ENCODE measurements around the gene AXDND1.
"Not testable (repeated sequence)": the region's sequence is repeated elsewhere in the genome, so short reads cannot be mapped to it uniquely, and the experiment has no call there.

The AXDND1 gene, protein sequence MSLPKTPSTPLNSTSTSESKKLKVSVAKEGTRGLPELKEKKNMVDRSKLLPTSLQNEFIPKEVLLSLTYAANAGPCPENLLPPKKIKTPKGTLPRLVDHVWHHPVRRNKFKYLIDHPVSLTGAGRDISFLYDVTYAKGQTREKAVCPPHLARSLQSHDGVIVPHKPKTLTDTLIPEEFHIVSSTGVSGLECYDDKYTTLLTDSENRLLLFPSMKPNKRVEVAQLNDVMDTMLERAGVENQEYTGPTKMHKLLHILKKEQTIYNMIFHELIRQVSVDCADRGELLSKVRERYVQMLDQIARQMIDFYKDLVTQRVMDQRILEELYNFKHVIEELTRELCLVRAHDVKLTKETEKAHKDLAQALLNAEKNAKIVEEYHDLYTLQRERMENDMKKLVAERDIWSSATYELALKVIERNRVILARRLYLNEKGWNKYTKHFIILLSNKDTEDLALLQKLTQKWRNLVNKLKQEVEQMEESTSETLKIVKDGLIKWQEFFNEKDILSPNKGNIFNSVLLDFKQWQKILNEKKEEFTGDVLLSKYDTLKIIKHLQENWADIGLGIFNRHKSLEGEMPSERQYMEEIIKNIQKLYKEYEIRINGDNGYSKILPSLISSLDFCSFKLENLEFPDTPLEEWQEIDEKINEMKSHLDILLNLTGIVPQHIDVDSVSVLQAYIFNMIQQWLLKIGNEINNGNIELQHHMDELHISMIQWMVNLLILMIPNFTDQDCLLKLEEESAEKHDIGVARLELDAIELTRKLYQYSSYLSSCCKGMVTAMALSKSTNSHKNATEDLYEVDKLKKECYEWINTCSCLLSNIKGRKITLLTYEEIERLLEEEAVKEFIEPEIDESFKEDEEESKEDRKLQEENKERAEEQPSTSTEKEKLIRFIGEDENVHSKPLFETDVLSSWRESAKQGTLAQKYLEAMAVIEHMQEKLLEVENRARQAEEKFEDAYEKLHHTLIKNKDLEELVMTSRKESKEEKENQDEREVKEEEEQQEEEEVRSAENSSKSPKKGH

DNA sequence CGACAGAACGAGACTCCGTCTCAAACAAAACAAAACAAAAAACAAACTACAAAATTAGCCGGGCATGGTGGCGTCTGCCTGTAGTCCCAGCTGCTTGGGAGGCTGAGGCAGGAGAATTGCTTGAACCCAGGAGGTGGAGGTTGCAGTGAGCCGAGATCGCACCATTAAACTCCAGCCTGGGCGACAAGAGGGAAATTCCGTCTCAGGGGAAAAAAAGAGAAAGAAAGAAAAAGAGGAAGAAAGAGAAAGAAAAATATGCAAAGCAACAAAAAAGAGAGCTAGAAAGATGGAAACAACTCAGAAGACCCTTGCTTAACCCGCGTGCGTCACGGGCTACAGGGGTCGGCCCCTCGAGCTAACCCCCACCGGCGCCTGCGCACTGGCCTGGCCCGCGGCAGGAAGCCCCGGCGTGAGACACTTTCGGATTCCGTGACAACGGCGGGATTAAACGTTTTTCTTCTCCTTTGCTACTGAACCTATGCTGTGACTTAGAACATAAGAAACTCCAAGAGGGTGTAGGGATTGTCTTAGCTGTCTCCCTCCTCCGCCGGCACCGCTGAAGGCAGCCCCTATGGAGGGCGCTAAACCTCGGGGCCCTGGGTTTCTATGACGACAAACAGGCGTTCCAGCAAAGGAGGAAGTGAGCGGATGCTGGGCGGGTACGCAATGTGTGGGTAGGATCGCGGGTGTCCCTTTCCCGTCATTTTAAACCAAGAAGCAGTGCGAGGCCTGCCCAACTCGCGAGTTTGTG, at the start of gene AXDND1:
TSS of gene AXDND1 (plus strand) at position 630 of the 751 bp plus-strand sequence. CDS start 539 bp downstream, outside the sequence.
- no peak for DNase-seq

DNA sequence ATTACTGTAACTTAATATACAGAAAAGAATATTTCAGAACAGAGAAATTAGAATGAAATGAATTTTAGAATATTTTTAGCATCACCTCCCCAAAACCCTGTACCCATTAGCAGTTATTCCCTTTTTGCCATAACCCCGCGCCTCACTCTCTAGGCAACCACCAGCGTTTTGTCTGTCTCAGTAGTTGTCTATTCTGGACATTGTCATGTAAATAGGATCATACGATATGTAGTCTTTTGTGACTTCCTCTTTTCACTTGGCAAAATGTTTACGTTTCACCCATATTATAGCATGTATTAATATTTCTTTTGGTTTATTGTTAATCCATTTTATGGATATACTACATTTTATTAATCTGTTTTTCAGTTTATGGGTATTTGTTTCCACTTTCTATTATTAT, 47.3 kb upstream of the AXDND1 start:
- DNase-seq = no peak

DNA sequence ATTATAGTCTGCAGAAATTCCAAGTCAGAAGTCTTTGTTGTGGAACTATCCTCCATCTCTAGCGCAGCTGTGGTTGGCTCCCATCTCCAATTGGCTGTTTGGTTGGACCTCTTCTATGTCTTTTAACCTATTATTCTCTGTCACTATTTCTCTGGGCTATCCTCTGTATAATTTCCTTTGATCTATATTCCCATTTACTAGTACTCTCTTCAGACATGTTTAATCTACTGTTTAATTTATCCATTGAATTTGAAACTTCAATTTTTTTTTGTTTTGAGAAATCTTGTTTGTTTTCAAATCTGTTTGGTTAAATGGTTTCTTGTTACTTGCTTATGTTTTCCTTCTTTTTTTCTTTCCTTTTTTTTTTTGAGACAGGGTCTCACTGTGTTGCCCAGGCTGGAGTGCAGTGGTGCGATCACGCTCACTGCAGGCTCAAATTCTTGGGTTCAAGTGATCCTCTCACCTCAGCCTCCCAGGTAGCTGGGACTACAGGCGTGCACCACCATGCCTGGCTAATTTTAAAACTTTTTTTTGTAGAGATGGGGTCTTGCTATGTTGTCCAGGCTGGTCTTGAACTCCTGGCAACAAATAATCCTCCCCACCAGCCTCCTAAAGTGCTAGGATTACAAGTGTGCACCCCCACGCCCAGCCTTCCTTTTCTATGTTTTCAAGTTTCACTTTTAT, 44.1 kb upstream of the AXDND1 start:
- no peak for DNase-seq

DNA sequence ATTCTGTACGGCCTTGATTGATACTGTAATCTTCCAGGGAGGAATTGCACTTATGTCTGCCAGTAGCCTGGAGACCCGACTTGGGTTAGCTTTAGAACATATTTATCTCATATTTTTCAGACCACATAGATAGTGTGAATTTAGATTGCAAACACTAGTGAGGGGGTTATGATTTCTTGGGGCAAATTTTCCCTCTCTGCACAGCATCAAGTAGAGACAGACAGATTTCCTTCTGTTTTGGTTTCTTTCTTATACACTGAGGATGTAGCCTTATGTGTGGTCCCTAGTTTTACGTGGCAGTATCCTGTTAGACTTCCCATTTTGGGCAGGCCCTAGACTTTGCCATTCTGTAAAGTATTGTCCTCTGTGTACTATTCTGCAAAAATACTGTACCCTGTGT, 43.2 kb upstream of the AXDND1 start:
- DNase-seq = no peak

DNA sequence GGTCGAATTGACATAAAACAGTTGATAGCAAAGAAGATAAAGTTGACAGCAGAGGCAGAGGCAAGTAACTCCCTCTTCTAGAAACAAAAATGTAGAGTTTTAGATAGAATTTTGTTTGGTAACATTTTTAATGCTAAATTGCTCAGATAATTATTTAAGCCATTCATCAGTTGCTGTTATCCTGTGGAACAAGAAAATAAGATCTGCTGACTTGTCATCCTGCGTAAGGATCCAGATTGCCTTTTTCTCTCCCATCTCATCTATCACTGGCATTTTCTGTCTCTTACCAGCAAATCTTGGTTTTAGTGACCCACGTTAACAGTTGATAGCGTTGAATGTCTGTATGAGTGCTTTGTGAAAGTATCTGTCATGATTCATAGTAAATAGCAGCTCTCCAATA, 42.3 kb upstream of the AXDND1 start:
- DNase-seq = no peak

DNA sequence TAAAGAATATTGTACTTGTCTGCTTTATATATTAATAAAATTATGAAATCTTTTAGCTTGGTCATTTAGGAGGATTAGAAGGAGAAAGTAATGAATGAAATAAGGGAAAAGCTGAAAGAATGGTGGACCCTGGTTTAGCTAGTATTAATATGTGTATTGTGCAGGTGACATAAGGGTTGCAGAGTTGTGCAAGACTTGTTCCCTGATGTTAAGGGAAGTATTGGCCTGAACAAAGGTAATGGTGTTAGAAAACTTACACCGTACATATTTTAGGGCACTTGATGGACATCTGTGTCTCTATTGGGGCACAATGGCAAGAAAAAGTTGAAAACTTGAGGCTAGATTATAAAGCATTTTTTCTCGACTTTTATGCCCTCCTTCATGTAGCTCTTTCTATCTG, 39.9 kb upstream of the AXDND1 start:
- DNase-seq = no peak

DNA sequence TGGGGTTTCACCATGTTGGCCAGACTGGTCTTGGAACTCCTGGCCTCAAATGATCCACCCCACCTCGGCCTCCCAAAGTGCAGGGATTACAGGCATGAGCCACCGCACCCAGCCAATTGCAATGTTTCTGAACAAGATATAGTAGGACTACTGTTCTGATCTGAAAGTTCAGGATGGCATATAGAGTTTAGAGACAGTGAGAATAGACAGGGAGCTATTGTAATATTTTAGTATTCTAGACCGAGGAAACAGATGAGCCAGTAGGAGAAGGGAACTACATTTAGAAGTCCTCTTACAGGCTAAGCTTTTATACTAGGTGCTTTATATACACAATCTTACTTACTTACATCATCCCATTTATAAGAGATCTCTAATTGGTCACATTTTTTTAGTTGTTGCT, 39.0 kb upstream of the AXDND1 start:
- no peak for DNase-seq

DNA sequence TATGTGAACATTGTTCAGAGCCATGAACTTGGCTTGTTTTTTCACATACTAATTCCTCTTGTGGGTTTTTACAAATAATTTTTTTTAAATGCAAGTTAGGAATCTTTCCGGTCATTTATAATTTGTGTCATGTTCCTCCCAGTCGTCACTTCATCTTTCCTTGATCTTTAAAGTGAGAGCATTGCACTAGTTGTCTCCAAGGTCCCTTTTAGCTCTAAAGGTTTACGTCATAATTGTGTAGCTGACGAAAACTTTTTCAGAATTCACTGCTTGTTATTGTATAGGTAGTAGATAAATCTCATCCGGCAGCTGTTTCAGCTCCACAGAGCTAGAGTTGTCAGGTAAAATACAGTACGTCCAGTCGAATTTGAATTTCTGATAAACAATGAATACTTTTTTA, 38.6 kb upstream of the AXDND1 start:
- DNase-seq = no peak

DNA sequence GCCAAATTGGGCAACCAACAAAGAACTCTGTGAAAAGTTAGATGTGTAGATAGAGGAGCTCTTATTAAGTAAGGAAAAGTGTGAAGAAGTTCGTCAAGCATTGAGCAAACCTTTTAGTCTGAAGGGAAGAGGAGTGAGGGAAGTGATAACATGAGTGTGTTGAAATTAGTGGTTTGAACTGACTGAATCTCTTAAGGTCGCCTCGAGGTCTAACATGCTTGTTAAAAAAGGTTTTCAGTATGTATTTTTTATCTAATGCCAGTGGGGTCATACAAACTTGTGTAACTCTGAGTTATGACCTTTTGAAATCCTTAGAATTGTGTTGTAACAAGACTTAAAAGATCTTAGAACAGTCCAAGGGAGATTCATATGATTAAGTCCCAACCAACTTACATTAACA, 38.1 kb upstream of the AXDND1 start:
- DNase-seq = no peak

DNA sequence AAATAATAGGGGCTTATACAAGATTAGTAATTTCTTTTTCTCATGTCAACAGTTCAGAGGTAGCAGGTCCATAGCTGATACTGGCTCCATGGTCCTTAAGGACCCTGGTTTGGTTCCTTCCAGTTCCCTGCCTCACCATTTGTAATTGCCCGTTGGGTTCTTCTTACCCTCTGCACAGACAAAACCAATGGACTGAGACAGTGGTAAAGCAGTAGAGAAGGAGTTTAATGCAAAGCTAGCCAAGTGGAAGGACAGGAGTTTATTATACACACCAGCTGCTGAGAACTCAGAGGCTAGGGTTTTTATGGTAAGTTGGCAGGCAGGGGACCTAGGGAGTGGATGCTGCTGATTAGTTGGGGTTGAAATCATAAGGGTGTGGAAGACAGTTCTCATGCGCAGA, 35.9 kb upstream of the AXDND1 start:
- DNase-seq = no peak

DNA sequence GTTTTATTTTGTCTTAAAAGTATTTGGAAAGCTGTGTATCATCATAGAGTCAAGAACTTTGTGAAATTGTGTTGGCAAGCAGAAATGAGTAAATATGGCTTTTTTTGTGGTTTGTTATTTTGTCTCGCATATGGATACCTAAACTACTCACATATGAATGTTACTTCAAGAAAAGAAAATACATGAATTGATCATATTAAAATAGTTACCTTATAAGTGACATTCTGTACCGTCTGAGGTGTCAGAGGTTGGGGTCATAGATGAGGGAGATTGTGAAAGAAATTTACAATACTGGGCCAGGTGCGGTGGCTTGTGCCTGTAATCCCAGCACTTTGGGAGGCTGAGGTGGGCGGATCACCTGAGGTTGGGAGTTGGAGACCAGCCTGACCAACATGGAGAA, 31.3 kb upstream of the AXDND1 start:
- no peak for DNase-seq

DNA sequence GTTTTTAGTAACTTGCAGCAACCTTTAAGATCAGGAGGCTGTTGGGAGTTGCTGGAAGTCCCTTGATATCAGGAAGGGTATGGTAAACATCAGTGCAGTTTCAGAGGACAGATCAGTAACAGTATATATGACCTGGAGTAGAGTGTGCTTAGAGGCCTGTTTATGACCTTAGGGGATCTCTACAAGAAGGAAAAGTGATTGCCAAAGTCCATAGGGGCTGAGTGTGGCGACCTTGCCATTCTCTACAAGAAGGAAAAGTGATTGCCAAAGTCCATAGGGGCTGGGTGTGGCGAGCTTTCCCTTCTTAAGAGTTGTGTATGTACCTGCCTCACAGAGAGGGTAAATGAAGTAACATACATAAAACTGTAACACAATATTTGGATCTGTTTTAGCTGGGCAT, 28.5 kb upstream of the AXDND1 start:
- DNase-seq = no peak

DNA sequence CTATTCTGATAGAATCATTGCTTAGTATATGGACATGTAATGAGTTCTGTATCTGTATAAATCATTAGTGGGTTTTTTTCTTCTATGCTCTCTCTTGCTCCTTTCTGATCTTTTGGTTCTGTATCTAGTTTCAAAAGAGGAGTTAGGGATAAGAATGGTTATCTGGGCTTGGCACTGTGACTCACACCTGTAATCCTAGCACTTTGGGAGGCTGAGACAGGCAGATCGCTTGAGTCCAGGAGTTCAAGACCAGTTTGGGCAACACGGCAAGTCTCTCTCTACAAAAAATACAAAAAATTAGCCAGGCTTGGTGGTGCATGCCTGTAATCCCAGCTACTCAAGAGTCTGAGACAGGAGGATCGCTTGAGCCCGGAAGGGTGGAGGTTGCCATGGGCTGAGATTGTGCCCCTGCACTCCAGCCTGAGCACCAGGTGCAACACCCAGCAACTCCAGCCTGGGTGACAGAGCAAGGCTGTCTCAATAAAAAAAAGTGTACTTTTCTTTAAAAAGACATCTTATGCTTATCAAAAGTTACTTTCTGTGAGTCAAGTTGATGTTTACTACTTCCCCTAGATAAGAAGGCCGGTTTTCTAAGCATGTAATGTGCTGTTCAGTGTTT, 27.7 kb upstream of the AXDND1 start:
- DNase-seq = no peak

DNA sequence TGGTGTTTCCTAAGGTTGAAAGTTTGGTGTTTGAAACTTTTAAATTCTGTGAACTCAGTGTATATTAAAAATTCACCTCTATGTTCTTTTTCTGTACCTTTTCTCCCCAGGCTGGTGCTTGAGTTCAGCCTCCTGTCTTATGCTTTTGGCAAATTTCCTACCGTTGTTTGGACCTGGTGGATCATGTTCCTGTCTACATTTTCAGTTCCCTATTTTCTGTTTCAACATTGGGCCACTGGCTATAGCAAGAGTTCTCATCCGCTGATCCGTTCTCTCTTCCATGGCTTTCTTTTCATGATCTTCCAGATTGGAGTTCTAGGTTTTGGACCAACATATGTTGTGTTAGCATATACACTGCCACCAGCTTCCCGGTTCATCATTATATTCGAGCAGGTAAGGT, 24.9 kb upstream of the AXDND1 start:
- no peak for DNase-seq

DNA sequence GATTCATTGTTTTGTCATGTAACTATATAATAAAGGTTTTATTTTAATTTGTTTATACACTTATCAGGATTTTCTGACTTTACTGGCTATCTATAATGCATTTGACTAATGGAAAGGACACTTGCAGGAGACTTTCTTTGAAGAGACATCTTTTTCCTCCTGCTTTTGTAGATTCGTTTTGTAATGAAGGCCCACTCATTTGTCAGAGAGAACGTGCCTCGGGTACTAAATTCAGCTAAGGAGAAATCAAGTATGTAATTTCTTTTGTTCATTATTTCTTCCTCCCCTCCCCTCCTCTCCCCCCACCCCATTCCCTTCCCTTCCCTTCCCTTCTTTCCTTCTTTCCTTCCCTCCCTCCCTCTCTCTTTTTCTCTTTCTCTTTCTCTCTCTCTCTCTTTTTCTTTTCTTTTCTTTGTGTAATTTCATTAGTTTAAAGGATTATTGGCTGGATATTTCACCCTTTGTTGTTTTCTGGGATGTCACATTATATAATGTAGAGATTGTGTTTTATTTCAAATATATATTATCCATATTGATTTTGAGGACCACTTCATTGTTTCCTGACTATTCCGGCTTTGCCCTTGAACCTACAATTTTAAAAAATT, 23.7 kb upstream of the AXDND1 start:
- DNase-seq = no peak

DNA sequence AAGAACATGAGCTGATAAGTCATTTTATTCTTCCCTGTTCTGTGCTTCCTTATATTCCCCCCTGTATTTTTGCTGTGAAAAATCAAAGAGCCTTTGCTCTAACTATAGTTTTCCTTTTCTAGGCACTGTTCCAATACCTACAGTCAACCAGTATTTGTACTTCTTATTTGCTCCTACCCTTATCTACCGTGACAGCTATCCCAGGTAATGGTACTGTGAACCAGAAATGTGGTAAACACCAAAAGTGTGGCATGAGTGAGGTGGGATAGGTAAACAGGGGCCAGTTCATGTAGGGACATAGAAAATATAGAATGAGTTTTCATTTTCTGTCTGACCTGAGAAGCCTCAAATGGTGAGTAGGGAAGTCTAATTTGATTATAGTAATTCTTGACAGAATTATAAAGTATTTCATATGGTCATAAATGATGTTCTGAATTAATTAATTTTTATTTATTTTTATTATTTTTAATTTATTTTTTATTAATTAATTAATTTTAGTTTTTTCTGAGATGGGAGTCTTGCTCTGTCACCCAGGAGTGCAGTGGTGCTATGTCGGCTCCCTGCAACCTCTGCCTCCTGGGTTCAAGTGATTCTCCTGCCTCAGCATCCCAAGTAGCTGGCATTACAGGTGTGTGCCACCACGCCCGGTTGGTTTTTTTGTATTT, 22.9 kb upstream of the AXDND1 start:
- DNase-seq = no peak

DNA sequence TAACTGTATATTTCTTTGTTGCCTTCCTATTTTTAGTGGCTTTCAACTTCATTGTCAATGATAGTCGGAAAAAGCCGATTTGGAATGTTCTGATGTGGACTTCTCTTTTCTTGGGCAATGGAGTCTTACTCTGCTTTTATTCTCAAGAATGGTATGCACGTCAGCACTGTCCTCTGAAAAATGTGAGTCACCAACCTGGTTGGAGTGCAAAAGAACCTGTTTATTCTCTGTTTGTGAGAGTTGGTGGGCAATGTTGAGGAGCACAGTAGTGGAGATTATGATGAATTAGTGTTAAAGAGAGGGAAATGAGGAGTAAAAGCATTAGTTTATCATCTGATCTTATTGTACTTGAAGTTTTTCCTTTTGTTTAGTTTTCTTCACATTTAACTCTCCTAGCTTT, 14.5 kb upstream of the AXDND1 start:
- DNase-seq = no peak

DNA sequence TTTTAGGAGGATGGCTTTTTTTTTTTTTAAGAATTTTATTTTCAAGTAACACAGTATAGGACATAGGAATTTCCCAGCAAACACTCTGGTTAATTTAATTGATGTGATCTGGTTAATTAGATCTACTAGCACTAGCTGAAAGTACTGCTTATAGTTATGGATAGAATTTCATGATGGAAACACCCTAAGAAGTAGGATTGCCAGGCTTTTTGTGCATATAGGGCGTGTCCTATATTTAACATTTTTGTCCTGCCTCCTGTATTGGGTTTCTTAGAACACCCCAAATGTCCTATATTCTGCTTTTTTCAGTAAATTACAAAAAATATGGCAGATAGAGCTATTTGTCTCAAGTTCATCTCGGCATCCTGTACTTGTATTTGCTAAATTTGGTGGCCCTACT, 13.5 kb upstream of the AXDND1 start:
- no peak for DNase-seq

DNA sequence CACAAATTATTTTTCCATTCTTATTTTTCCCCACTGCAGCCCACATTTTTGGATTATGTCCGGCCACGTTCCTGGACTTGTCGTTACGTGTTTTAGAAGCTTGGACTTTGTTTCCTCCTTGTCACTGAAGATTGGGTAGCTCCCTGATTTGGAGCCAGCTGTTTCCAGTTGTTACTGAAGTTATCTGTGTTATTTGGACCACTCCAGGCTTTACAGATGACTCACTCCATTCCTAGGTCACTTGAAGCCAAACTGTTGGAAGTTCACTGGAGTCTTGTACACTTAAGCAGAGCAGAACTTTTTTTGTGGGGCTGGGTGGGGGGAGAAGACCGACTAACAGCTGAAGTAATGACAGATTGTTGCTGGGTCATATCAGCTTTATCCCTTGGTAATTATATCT, 12.2 kb upstream of the AXDND1 start:
- DNase-seq = no peak

DNA sequence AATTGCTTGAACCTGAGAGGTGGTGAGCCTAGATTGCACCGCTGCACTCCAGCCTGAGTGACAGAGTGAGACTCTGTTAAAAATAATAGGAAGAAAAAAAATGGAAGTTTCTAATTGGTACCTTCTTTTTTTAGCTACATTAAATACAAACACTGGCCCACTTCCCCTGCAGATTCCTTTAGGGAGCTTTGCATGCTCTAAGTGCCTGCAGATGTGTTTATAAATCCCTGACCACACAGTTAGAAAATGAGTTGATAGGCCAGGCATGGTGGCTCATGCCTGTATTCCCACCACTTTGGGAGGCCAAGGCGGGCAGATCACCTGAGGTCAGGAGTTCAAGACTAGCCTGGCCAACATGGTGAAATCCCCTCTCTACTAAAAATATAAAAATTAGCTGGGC, 4.1 kb upstream of the AXDND1 start:
- DNase-seq = not testable (repeated sequence)
